Panc1 (cell line): ENCODE measurements around the gene ANKRD42.

Experiments
- CTCF ChIP-seq: fragments of 450-650 bp; IDR thresholded peaks from 2 replicates; pipeline ENCODE4 v1.5.1; 2017; ENCODE audit warnings: mild to moderate bottlenecking
- REST ChIP-seq, 2 experiments: IDR thresholded peaks; 2 replicates each; pipeline ENCODE4 v1.6.1; 2011 to 2012; ENCODE audit warnings: low read depth in 2 of 2, control low read depth in 1 of 2, low read length in 1 of 2, mild to moderate bottlenecking in 1 of 2, moderate library complexity in 1 of 2; ENCODE audit not compliant: insufficient read depth in 1 of 2
- TCF7L2 ChIP-seq: IDR thresholded peaks from 2 replicates; pipeline ENCODE4 v1.6.1; 2011; ENCODE audit warnings: mild to moderate bottlenecking, low read depth, low read length, inconsistent platforms

GRCh38 chr11:83256602-83257340 lies 63.3 kb downstream of the ANKRD42 start:
- TF ChIP-seq CTCF = no peak
- TF ChIP-seq TCF7L2 = no peak
- no peak for TF ChIP-seq REST (IDR thresholded peaks at IDR 0.05; ENCODE audit: insufficient read depth in 1 of 2, low read depth in 2 of 2, low read length in 1 of 2)
